ENCODE results near the gene CTCF.

Gene CTCF

GRCh38 chr16:67537270-67537635, 25.1 kb upstream of the CTCF start:
- no peak for DNase-seq

DNA sequence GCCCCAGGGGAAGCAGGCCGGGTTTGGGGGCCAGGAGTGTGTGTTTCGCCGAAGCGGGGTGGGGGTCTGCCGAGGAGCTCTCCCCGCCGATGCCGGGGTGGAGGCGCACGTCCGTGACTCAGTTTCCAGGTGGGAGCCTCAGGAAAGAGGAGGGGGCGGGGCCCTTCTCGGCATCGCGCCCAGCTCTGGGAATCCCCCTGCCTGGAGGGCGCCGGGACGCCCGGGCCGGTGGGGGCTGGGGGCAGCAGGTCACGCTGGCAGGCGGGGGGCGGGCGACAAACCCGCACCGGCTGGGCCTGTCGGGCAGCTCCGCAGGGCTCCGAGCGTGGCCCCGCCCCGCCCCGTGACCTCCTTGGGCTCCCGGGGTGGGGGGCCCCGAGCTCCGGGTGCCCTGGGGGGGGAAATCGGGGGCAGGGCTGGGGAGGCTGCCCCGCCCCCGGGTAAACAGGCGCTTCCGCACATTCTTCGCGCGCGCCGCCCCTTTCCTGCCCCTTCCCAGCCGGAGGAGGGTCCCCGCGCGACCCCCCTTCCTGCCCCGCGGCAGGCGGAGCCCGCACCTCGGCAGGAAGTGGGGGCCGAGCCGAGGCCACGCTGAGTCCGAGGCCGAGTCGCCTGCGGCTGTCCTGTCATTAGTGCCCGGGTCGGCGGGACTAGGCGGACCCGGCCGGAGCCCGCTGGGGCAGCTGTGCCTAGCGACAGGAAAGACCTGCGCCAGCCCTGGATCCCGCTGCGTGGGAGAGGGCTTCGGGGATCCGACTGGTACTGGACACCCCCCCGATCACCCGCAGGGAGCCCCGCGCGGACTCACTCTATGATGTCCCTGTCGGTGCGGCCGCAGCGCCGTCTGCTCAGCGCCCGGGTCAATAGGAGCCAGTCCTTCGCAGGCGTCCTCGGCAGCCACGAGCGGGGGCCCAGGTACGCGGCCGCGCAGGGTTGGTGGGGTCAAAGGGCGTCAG, 24.4 kb upstream of the CTCF start:
- DNase-seq, result no peak

GRCh38 chr16:67538666-67539101, 23.6 kb upstream of the CTCF start:
- no peak for DNase-seq

DNA sequence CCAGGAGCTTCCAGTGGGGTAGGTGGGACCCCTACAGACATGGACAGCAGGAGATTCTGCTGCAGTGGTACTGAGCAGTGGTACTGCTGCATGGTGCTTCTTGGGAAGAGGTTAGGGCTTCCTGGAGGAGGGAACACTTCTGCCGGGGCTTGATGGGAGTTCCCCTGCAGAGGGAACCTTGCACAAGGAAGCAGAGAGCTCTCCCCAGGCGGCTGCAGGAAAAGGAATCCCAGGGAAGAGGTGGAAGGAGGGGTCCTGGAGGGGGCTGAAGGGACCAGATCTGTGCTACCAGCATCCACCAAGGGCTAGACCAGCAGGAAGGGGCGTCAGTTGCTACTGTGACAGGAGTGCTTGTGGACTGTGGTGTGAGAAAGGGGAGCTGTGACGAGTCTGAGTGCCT, 23.1 kb upstream of the CTCF start:
- DNase-seq, result no peak

DNA sequence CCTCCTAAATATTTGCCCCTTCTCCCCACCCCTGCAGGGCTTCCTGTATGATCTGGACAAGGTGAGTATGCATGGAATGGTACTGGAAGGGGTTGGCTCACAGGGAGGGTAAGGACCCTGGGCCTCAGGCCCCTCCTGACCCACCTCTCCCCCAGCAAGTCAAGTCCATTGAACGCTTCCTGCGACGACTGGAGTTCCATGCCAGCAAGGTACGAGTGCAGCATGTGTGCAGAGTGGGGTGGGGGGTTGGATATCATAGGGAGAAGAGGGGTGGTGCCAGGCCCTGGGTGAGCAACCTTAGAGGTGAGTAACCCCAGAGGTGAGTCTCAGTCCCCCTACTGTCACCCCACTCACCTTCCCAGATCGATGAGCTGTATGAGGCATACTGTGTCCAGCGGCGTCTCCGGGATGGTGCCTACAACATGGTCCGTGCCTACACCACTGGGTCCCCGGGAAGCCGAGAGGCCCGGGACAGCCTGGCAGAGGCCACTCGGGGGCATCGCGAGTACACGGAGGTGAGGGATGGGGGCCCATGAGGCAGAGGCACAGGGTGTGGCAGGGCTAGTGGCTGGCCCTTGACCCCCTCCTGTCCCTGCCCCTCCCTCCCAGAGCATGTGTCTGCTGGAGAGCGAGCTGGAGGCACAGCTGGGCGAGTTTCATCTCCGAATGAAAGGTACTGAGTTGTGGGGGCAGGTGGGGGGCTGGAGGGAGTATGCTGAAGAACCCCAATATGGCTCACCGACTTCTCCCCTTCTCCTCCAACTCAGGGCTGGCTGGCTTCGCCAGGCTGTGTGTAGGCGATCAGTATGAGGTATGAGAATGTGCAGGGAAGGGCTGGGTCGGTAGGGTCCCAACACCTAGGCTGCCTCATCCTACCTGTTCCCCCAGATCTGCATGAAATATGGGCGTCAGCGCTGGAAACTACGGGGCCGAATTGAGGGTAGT, 22.4 kb upstream of the CTCF start:
- DNase-seq, result no peak

GRCh38 chr16:67540756-67541155, 21.6 kb upstream of the CTCF start:
- no peak for DNase-seq

- no peak for DNase-seq
These were observed 20.7 kb upstream of the CTCF start for GRCh38 chr16:67541391-67542263.

GRCh38 chr16:67542464-67542863, 19.9 kb upstream of the CTCF start:
- no peak for DNase-seq

DNA sequence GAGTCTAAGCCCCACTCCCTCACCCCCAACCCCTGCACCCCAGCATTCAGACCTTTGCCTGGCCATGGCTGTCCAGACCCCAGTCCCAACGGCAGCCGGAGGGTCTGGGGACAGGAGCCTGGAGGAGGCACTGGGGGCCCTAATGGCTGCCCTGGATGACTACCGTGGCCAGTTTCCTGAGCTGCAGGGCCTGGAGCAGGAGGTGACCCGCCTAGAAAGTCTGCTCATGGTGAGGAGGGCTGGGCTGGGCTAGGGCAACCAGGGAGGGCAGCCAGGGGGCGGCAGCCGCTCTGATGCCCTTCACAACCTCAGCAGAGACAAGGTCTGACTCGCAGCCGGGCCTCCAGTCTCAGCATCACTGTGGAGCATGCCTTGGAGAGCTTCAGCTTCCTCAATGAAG, 19.3 kb upstream of the CTCF start:
- DNase-seq, result no peak

GRCh38 chr16:67543582-67543981, 18.7 kb upstream of the CTCF start:
- DNase-seq, result no peak

GRCh38 chr16:67544329-67544841, 17.9 kb upstream of the CTCF start:
- no peak for DNase-seq

DNA sequence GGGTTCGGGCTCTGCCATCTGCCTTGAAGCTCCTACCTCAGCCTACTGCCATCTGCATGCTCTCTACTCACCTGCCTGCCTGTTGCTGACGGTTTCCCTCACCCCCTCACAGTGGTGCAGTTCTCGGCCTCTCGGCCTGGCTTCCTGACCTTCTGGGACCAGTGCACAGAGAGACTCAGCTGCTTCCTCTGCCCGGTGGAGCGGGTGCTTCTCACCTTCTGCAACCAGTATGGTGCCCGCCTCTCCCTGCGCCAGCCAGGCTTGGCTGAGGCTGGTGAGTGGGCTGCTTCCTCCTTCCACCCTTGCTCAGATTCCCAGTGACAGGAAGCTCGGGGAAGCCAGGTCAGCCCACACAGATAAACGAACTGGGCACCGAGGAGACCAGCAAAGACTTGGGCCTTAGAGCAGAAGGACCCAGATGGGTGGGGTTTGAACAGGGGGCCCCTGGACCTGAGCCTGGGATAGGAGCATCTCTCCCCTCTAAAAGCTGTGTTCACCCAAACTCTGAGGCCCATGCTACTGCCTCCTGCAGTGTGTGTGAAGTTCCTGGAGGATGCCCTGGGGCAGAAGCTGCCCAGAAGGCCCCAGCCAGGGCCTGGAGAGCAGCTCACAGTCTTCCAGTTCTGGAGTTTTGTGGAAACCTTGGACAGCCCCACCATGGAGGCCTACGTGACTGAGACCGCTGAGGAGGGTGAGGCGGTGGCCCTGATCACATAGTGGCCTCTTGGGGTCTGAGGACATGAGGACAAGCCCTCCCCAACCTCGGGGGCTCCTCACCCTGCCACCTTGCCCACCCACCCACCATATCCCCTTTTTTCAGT, 17.3 kb upstream of the CTCF start:
- DNase-seq, result no peak

DNA sequence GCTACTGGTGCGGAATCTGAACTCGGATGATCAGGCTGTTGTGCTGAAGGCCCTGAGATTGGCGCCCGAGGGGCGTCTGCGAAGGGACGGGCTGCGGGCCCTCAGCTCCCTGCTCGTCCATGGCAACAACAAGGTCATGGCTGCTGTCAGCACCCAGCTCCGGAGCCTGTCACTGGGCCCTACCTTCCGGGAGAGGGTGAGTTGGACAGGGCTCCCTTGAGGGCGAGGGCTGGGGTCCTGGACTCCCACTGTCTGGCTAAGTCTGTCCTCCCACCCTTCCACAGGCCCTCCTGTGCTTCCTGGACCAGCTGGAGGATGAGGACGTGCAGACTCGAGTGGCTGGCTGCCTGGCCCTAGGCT, 16.7 kb upstream of the CTCF start:
- DNase-seq, result no peak

GRCh38 chr16:67546091-67546501, 16.2 kb upstream of the CTCF start:
- no peak for DNase-seq

DNA sequence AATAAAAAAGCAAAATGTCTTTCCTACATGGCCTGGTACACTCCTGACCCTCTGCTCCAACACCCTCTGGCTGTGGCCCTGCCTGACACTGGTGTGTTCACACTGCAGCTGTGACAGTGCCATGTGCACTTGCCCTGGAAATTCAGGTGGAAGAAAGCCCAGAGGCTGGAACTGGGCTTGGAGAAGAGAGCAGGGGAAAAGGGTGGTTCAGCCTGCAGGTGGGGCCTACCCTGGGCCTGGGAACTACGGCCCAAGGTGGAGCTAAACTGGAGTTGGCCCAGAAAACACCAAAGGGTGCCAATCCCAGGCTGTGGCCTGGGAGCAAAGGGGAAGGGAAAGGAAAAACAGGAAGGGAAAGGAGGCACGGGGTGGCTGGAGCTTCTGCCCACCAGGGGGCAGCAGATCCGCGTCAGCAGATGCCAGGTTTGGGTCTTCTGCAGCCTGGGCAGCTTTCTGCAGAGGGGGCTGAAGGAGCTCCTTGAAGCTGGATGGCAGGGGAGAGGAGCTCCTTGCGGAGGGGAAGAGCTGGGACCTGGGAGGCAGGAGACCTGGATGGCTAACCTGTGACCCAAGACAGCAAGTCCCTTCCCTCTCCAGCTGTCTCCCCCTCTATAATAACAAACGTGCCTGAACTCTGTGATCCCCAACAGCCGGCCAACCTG, 15.4 kb upstream of the CTCF start:
- DNase-seq, result no peak

DNA sequence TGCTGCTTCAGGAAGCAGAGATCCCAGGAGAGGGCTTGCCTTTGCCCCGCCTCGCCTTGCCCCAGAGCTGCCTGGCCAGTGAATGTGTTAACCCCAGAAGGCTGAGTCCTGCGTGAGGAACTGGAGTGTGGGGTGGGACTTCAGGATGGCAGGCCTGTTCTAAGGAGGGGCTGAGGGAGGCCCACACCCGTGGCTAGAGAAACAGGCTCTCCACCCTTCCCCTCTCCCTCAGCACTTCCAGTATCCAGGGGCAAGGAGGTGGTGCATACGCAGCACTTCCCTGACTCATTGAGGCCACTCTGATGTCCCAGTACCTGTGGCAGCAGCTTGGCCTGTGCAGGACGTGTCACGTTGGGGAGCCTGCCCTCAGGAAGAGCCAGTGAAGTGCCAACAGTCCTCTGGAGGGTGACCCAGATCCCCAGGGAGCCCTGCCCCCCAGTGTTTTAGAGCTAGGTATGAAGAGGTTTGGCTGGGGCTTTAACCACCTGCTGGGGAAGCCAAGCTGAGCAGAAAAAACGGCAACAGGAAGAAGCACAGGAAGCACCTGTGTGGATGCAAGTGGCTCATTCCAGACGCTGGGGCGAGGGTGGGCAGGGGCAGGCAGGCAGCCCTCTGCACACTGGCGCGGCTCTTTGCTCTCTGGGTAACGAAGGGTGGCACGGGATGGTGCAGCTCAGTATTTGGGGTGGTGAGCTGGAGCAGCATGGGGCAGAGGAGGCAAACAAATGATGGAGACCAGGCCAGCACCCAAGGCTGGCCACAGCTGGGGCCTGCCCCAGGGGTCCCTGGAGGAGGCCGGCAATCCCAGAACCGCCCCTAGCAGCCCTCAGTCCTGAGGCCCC, 14.7 kb upstream of the CTCF start:
- DNase-seq, result no peak

GRCh38 chr16:67548265-67549126, 13.8 kb upstream of the CTCF start:
- DNase-seq, result no peak

DNA sequence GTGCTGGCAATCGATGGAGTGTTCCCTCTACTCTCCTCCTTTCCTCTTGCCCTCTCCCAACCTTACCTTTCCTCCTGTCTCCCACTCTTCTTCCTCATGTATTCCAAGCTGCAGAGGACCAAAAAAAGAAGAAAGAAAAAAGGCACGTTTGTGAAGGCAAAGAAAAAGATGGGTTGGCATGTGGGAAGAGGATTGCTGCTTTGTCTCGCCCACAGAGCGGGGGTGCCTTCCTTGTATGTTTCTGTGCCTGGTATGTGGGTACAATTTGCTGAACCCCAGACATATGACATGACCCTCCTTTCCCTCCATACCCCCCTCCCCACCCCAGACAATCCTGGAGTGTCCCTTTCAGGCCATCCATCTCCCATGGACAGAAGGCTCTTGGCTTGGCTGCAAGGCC, 13.1 kb upstream of the CTCF start:
- no peak for DNase-seq

DNA sequence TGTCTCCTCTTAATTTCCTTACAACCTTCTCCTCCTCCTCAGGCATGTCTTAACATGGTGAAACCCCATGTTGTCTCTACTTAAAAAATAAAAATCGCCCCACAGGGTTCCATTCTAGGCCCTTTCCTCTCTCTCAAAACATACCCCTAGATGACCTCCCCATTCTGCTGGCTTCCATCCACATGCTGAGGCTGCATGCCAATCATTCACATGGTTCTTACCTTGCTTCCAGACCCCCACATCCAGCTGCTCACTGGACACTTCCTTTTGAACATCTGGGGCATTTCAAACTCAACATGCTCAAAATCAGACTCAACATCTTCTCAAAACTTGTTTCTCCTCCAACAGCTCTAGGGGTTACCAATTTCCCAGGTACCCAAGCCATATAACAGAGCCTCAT, 12.4 kb upstream of the CTCF start:
- no peak for DNase-seq
